H1 (cell line): ENCODE data around the gene RXFP1. TPM values are rescaled to one million over a fixed set of nuclear protein-coding genes. Genes with fewer than 3 reads are reported as not detected.
A peak's percentile ranks its signal among the peaks of the same experiment; 100 is the strongest.

ENCODE experiments used
- CTCF ChIA-PET: fragments of 300-600 bp; sonication (Branson Sonifier 250); formaldehyde crosslinking; loops from one replicate; lab custom pipeline; 2021; ENCODE audit not compliant: partially characterized antibody; lab: Charles Lee
- POLR2A ChIA-PET: fragments of 300-600 bp; sonication (Branson Sonifier 250); formaldehyde crosslinking; loops from one replicate; lab custom pipeline; 2021; ENCODE audit warnings: inconsistent platforms; ENCODE audit not compliant: partially characterized antibody; lab: Charles Lee
- DNase-seq, 2 experiments: peaks; one replicate each; pipeline versions ENCODE4 v3.0.0 to v3.0.0-alpha.2; 2010 to 2022; ENCODE audit warnings: low spot score in 2 of 2, low read depth in 1 of 2, mixed read lengths in 1 of 2
- FAIRE-seq: peaks from 2 replicates; lab custom pipeline; 2011; peaks lifted over from hg19 to GRCh38; lab: Jason Lieb, UNC
- H2AFZ ChIP-seq: 2 replicates; pipeline ENCODE4 v1.8.1; 2012; ENCODE audit warnings: low read length, inconsistent platforms
- H2AK5ac ChIP-seq: 2 replicates; pipeline ENCODE4 v1.6.1; 2013; ENCODE audit warnings: low read depth, low read length
- H2BK120ac ChIP-seq: replicated peaks from 2 replicates; pipeline ENCODE3; 2013; ENCODE audit warnings: low read depth, low read length, inconsistent platforms
- H2BK12ac ChIP-seq: 2 replicates; pipeline ENCODE4 v1.6.1; 2013; ENCODE audit warnings: low read depth, low read length
- H2BK15ac ChIP-seq: 2 replicates; pipeline ENCODE4 v1.6.1; 2013; ENCODE audit warnings: low read length
- H2BK20ac ChIP-seq: 2 replicates; pipeline ENCODE4 v1.6.1; 2013; ENCODE audit warnings: low read length
- H2BK5ac ChIP-seq: 2 replicates; pipeline ENCODE4 v1.6.1; 2013; ENCODE audit warnings: low read depth, low read length
- H3K14ac ChIP-seq: 2 replicates; pipeline ENCODE4 v1.6.1; 2013; ENCODE audit warnings: inconsistent platforms; ENCODE audit not compliant: insufficient read length
- H3K18ac ChIP-seq: 2 replicates; pipeline ENCODE4 v1.6.1; 2013; ENCODE audit warnings: low read length; ENCODE audit errors: extremely low read depth
- H3K23ac ChIP-seq: 2 replicates; pipeline ENCODE4 v1.6.1; 2013; ENCODE audit warnings: inconsistent platforms; ENCODE audit not compliant: insufficient read length
- H3K23me2 ChIP-seq: 2 replicates; pipeline ENCODE4 v1.6.1; 2013; ENCODE audit warnings: low read depth, low read length
- H3K27ac ChIP-seq: 2 replicates; pipeline ENCODE4 v1.6.1; 2011; ENCODE audit warnings: low read depth, low read length, inconsistent platforms
- H3K27me3 ChIP-seq, 4 experiments: replicated peaks in 1 of 4; 1 replicate in 1 of 4; 2 replicates in 3 of 4; pipeline versions ENCODE4 v1.6.1 to v1.8.1; 2011 to 2013; ENCODE audit warnings: low read length in 3 of 4, mild to moderate bottlenecking in 3 of 4, inconsistent platforms in 2 of 4, mixed read lengths in 2 of 4, moderate library complexity in 1 of 4; ENCODE audit not compliant: control insufficient read depth in 3 of 4, insufficient read depth in 3 of 4; ENCODE audit errors: extremely low read depth in 1 of 4
- H3K36me3 ChIP-seq, 4 experiments: 2 replicates each; pipeline versions ENCODE4 v1.6.1 to v1.8.1; 2011 to 2013; ENCODE audit warnings: mild to moderate bottlenecking in 4 of 4, low read length in 3 of 4, moderate library complexity in 2 of 4, control low read depth in 1 of 4, inconsistent platforms in 1 of 4; ENCODE audit not compliant: insufficient read depth in 4 of 4, control insufficient read depth in 2 of 4
- H3K4ac ChIP-seq: replicated peaks from 2 replicates; pipeline ENCODE3; 2013; ENCODE audit warnings: low read length, low read depth, mixed read lengths, inconsistent platforms; ENCODE audit not compliant: insufficient read length
- H3K4me1 ChIP-seq, 4 experiments: replicated peaks in 1 of 4; 1 replicate in 1 of 4; 2 replicates in 3 of 4; pipeline versions ENCODE4 v1.6.1 to v1.8.1; 2011 to 2013; ENCODE audit warnings: low read length in 3 of 4, inconsistent platforms in 2 of 4, mixed read lengths in 1 of 4; ENCODE audit not compliant: insufficient read depth in 4 of 4, control insufficient read depth in 3 of 4
- H3K4me2 ChIP-seq, 2 experiments: 2 replicates each; pipeline versions ENCODE4 v1.6.1 to v1.8.1; 2011 to 2013; ENCODE audit warnings: low read depth in 2 of 2, low read length in 2 of 2, control low read depth in 1 of 2, inconsistent platforms in 1 of 2, mild to moderate bottlenecking in 1 of 2; ENCODE audit not compliant: insufficient read depth in 1 of 2
- H3K4me3 ChIP-seq, 4 experiments: fragments of 200-600, 300-600 bp in 1 of 4; sonication (generic), shearing (Covaris generic), sonication (Bioruptor Twin) in 1 of 4; 2 replicates each; pipeline versions ENCODE4 v1.5.1 to v1.8.1; 2011 to 2016; ENCODE audit warnings: low read length in 4 of 4, low read depth in 3 of 4, control low read depth in 2 of 4, inconsistent platforms in 2 of 4, mild to moderate bottlenecking in 2 of 4, mixed read lengths in 1 of 4, moderate library complexity in 1 of 4; ENCODE audit not compliant: insufficient read depth in 2 of 4; ENCODE audit errors: extremely low read depth in 1 of 4
- H3K56ac ChIP-seq: replicated peaks from 2 replicates; pipeline ENCODE3; 2013; ENCODE audit warnings: low read depth, mild to moderate bottlenecking, mixed read lengths, low read length, inconsistent platforms; ENCODE audit not compliant: insufficient read length
- H3K79me1 ChIP-seq: 2 replicates; pipeline ENCODE4 v1.6.1; 2013; ENCODE audit warnings: low read depth, low read length, control low read depth
- H3K79me2 ChIP-seq, 2 experiments: 2 replicates each; pipeline versions ENCODE4 v1.6.1 to v1.8.1; 2012 to 2013; ENCODE audit warnings: low read length in 2 of 2, mild to moderate bottlenecking in 2 of 2, inconsistent platforms in 1 of 2; ENCODE audit not compliant: insufficient read depth in 2 of 2, control insufficient read depth in 1 of 2
- H3K9ac ChIP-seq, 4 experiments: replicated peaks in 1 of 4; 1 replicate in 1 of 4; 2 replicates in 3 of 4; pipeline versions ENCODE4 v1.6.1 to v1.8.1; 2011 to 2013; ENCODE audit warnings: low read depth in 3 of 4, low read length in 3 of 4, control low read depth in 2 of 4, mild to moderate bottlenecking in 2 of 4, moderate library complexity in 2 of 4, inconsistent platforms in 1 of 4; ENCODE audit errors: extremely low read depth in 1 of 4
- H3K9me3 ChIP-seq, 2 experiments: 2 replicates each; pipeline versions ENCODE4 v1.6.1 to v1.8.1; 2012 to 2013; ENCODE audit warnings: mild to moderate bottlenecking in 2 of 2, moderate library complexity in 2 of 2, control low read depth in 1 of 2, inconsistent platforms in 1 of 2, low read depth in 1 of 2, low read length in 1 of 2, mixed read lengths in 1 of 2; ENCODE audit not compliant: insufficient read depth in 2 of 2
- H4K20me1 ChIP-seq, 2 experiments: replicated peaks in 1 of 2; 2 replicates each; pipeline versions ENCODE3 to v1.8.1; 2011 to 2013; ENCODE audit warnings: inconsistent platforms in 2 of 2, low read length in 2 of 2, mild to moderate bottlenecking in 1 of 2; ENCODE audit not compliant: insufficient read depth in 2 of 2, control insufficient read depth in 1 of 2
- H4K5ac ChIP-seq: 2 replicates; pipeline ENCODE4 v1.6.1; 2013; ENCODE audit warnings: low read length, low read depth, mixed read lengths, inconsistent platforms; ENCODE audit not compliant: insufficient read length
- H4K8ac ChIP-seq: 2 replicates; pipeline ENCODE4 v1.8.0; 2013; ENCODE audit warnings: mild to moderate bottlenecking, moderate library complexity, low read length, inconsistent platforms; ENCODE audit not compliant: insufficient read depth; ENCODE audit errors: extremely low read depth
- H4K91ac ChIP-seq: replicated peaks from 2 replicates; pipeline ENCODE3; 2013; ENCODE audit warnings: low read length, mixed read lengths, inconsistent platforms; ENCODE audit not compliant: insufficient read length
- CHD2 ChIP-seq: IDR thresholded peaks from 2 replicates; pipeline ENCODE4 v1.6.1; 2012; ENCODE audit warnings: low read length, improper control_type of control experiment
- CTCF ChIP-seq, 3 experiments: IDR thresholded peaks; 1 replicate in 2 of 3; 2 replicates in 1 of 3; pipeline versions ENCODE4 v1.5.1 to v1.6.1; 2011; ENCODE audit warnings: low read length in 3 of 3, mild to moderate bottlenecking in 3 of 3, inconsistent platforms in 2 of 3, low read depth in 1 of 3, moderate library complexity in 1 of 3; ENCODE audit not compliant: insufficient read depth in 1 of 3; ENCODE audit errors: control extremely low read depth in 1 of 3
- RAD21 ChIP-seq, 2 experiments: IDR thresholded peaks in 1 of 2; conservative IDR thresholded peaks in 1 of 2; 2 replicates each; pipeline ENCODE4 v1.6.1; 2011; ENCODE audit warnings: low read depth in 2 of 2, low read length in 2 of 2, improper control_type of control experiment in 1 of 2, inconsistent platforms in 1 of 2, mild to moderate bottlenecking in 1 of 2, moderate library complexity in 1 of 2
- WGBS, 2 experiments: shearing (Covaris generic) in 1 of 2; methylation state at CpG; one replicate each; pipeline versions ENCODE4 v1.1.6 to v1.1.7; 2013 to 2015; ENCODE audit warnings: low lambda C conversion rate in 2 of 2, mixed read lengths in 2 of 2, inconsistent platforms in 1 of 2, low coverage in 1 of 2, missing lambda C conversion rate in 1 of 2; ENCODE audit not compliant: insufficient replicate concordance in 2 of 2, insufficient coverage in 1 of 2, insufficient read length in 1 of 2; ENCODE audit errors: extremely low coverage in 1 of 2, missing lambda C conversion rate in 1 of 2; 5-methylcytosine and 5-hydroxymethylcytosine counted together
- polyA plus RNA-seq, 7 experiments: library from polyadenylated mRNA; depleted of rRNA in 3 of 7; stranded (reverse) in 5 of 7; unstranded in 2 of 7; fragments of >200 nt in 5 of 7; fragments of 200-250 nt in 2 of 7; gene quantifications; 1 replicate in 5 of 7; 2 replicates in 1 of 7; 4 replicates in 1 of 7; pipeline versions ENCODE4 v1.2.1 to v1.2.3, GENCODE V29; 2011 to 2013; ENCODE audit warnings: missing spikeins in 2 of 7, mixed read lengths in 2 of 7
- total RNA-seq: library from RNA; stranded (reverse); fragmentation: NEBNext Ultra II Directional; extraction: Animal tissue kit (Norgen Biotek cat#: 25700); gene quantifications from 2 replicates; pipeline ENCODE4 v1.2.1, GENCODE V29; 2021

The RXFP1 gene
- total and polyA plus RNA-seq, 2 of the 8 experiments (the other 6 are each of a cell fraction or from before 2014, with no cell fraction given): 0.14 to 0.56 TPM

- no peak overlapping the region for H3K4me2 ChIP-seq
- H4K8ac ChIP-seq: no peak overlapping the region
- H3K36me3 ChIP-seq: no peaks in the 10 kb centered on the region
- no peak for DNase-seq
- H4K5ac ChIP-seq: no peak overlapping the region
- TF ChIP-seq RAD21 (IDR thresholded peaks at IDR 0.05 in 1 of 2, conservative IDR thresholded peaks at IDR 0.05 in 1 of 2; ENCODE audit: low read depth in 2 of 2, low read length in 2 of 2): peak; percentile 95 to 96
- peak in 2 of 3 experiments; percentile 73 to 81; a peak in 3 of 4 replicates for TF ChIP-seq CTCF (IDR thresholded peaks at IDR 0.05; ENCODE audit: control extremely low read depth in 1 of 3, insufficient read depth in 1 of 3, low read depth in 1 of 3, low read length in 3 of 3)
- TF ChIP-seq CHD2: no peak
- TF ChIP-seq, all 59 proteins: peak for 2
- H3K18ac ChIP-seq: no peak overlapping the region
- H2AFZ ChIP-seq: no peak overlapping the region
- no peak overlapping the region for H3K4me3 ChIP-seq
- no peak overlapping the region for H2BK20ac ChIP-seq
- no peak overlapping the region for H4K91ac ChIP-seq
- no peak overlapping the region for H2BK15ac ChIP-seq
- H2BK120ac ChIP-seq: no peak overlapping the region
- H2AK5ac ChIP-seq: no peak overlapping the region
- no peaks in the 10 kb centered on the region for H4K20me1 ChIP-seq
- ChIA-PET CTCF (interaction anchor here (0.5 to 4.0 kb wide), 28 partner anchors 10 to 1677 kb away, joined by 3 to 27 read pairs (median 4); no protein-coding TSS in a partner anchor), POLR2A (no interaction called here)
- no peaks in the 10 kb centered on the region for H3K23me2 ChIP-seq
- H3K9ac ChIP-seq: no peak overlapping the region
- H2BK12ac ChIP-seq: no peak overlapping the region
- no peaks in the 10 kb centered on the region for H3K27me3 ChIP-seq
- H3K56ac ChIP-seq: no peak overlapping the region
- FAIRE-seq: peak; percentile 98
- no peaks in the 10 kb centered on the region for H3K79me1 ChIP-seq
- H3K4me1 ChIP-seq: no peaks in the 10 kb centered on the region
- H3K23ac ChIP-seq: no peak overlapping the region
- no peak overlapping the region for H3K4ac ChIP-seq
- no peak overlapping the region for H3K14ac ChIP-seq
- no peak overlapping the region for H3K27ac ChIP-seq
- H3K9me3 ChIP-seq: no peaks in the 10 kb centered on the region
- H2BK5ac ChIP-seq: no peak overlapping the region
- WGBS, 2 experiments: 45% methylated on average over 3 of the region's 3 CpGs; no CpG with 5 or more reads in 1 of the 2 experiments
- H3K79me2 ChIP-seq: no peaks in the 10 kb centered on the region
Observed at GRCh38 chr4:158624889-158625478, 103.3 kb downstream of the RXFP1 start.
